ENCODE data around the gene ZNF462.

The ZNF462 gene

GRCh38 chr9:107025260-107026035, 162.5 kb downstream of the ZNF462 start:
- no peak overlapping the region for H3K9ac ChIP-seq (ENCODE audit: low read length)

GRCh38 chr9:107029146-107029545, 166.2 kb downstream of the ZNF462 start:
- H3K4me1 ChIP-seq (ENCODE audit: control insufficient read depth, low read depth, low read length), result no peaks in the 10 kb centered on the region
- H3K4me3 ChIP-seq (ENCODE audit: low read length), result no peak overlapping the region
- H3K36me3 ChIP-seq (ENCODE audit: control insufficient read depth, low read depth, low read length), result no peaks in the 10 kb centered on the region
- H3K9ac ChIP-seq (ENCODE audit: low read length), result no peak overlapping the region
- no peak overlapping the region for H3K27ac ChIP-seq (ENCODE audit: low read length)
- H3K9me3 ChIP-seq (ENCODE audit: control insufficient read depth, low read depth, low read length), result peaks cover 7% of the 10 kb centered on the region
- H3K27me3 ChIP-seq (ENCODE audit: control insufficient read depth, insufficient read depth, low read length), result no peaks in the 10 kb centered on the region

More at GRCh38 chr9:107025260-107026035, 162.5 kb downstream of the ZNF462 start:
- no peak overlapping the region for H3K4me3 ChIP-seq (ENCODE audit: low read length)
- H3K36me3 ChIP-seq (ENCODE audit: control insufficient read depth, low read depth, low read length), result no peaks in the 10 kb centered on the region
- H3K4me1 ChIP-seq (ENCODE audit: control insufficient read depth, low read depth, low read length), result no peaks in the 10 kb centered on the region
- peaks cover 7% of the 10 kb centered on the region for H3K9me3 ChIP-seq (ENCODE audit: control insufficient read depth, low read depth, low read length)
- no peaks in the 10 kb centered on the region for H3K27me3 ChIP-seq (ENCODE audit: control insufficient read depth, insufficient read depth, low read length)
- no peak overlapping the region for H3K27ac ChIP-seq (ENCODE audit: low read length)

GRCh38 chr9:107033966-107034365, 171.0 kb downstream of the ZNF462 start:
- Histone ChIP-seq H3K27ac (ENCODE audit: low read length) (no peak overlapping the region), H3K36me3 (ENCODE audit: control insufficient read depth, low read depth, low read length) (no peaks in the 10 kb centered on the region), H3K4me3 (ENCODE audit: low read length) (no peak overlapping the region), H3K4me1 (ENCODE audit: control insufficient read depth, low read depth, low read length) (no peaks in the 10 kb centered on the region), H3K9ac (ENCODE audit: low read length) (no peak overlapping the region), H3K9me3 (ENCODE audit: control insufficient read depth, low read depth, low read length) (no peaks in the 10 kb centered on the region), H3K27me3 (ENCODE audit: control insufficient read depth, insufficient read depth, low read length) (no peaks in the 10 kb centered on the region)

GRCh38 chr9:107034831-107035230, 171.9 kb downstream of the ZNF462 start:
- H3K9me3 ChIP-seq (ENCODE audit: control insufficient read depth, low read depth, low read length), result no peaks in the 10 kb centered on the region
- no peaks in the 10 kb centered on the region for H3K4me1 ChIP-seq (ENCODE audit: control insufficient read depth, low read depth, low read length)
- H3K4me3 ChIP-seq (ENCODE audit: low read length), result no peak overlapping the region
- no peak overlapping the region for H3K27ac ChIP-seq (ENCODE audit: low read length)
- no peaks in the 10 kb centered on the region for H3K36me3 ChIP-seq (ENCODE audit: control insufficient read depth, low read depth, low read length)
- H3K27me3 ChIP-seq (ENCODE audit: control insufficient read depth, insufficient read depth, low read length), result no peaks in the 10 kb centered on the region
- H3K9ac ChIP-seq (ENCODE audit: low read length), result no peak overlapping the region

- no peak overlapping the region for H3K9ac ChIP-seq (ENCODE audit: low read length)
- H3K4me1 ChIP-seq (ENCODE audit: control insufficient read depth, low read depth, low read length), result no peaks in the 10 kb centered on the region
- no peak overlapping the region for H3K27ac ChIP-seq (ENCODE audit: low read length)
- no peaks in the 10 kb centered on the region for H3K9me3 ChIP-seq (ENCODE audit: control insufficient read depth, low read depth, low read length)
- H3K4me3 ChIP-seq (ENCODE audit: low read length), result no peak overlapping the region
- H3K36me3 ChIP-seq (ENCODE audit: control insufficient read depth, low read depth, low read length), result no peaks in the 10 kb centered on the region
- no peaks in the 10 kb centered on the region for H3K27me3 ChIP-seq (ENCODE audit: control insufficient read depth, insufficient read depth, low read length)
These were observed 173.4 kb downstream of the ZNF462 start for GRCh38 chr9:107036367-107036766.

GRCh38 chr9:107039542-107039941, 176.6 kb downstream of the ZNF462 start:
- Histone ChIP-seq H3K27me3 (ENCODE audit: control insufficient read depth, insufficient read depth, low read length) (no peaks in the 10 kb centered on the region), H3K4me3 (ENCODE audit: low read length) (no peak overlapping the region), H3K4me1 (ENCODE audit: control insufficient read depth, low read depth, low read length) (no peaks in the 10 kb centered on the region), H3K9me3 (ENCODE audit: control insufficient read depth, low read depth, low read length) (no peaks in the 10 kb centered on the region), H3K36me3 (ENCODE audit: control insufficient read depth, low read depth, low read length) (no peaks in the 10 kb centered on the region), H3K9ac (ENCODE audit: low read length) (no peak overlapping the region), H3K27ac (ENCODE audit: low read length) (no peak overlapping the region)

GRCh38 chr9:107042606-107043005, 179.6 kb downstream of the ZNF462 start:
- no peak overlapping the region for H3K4me3 ChIP-seq (ENCODE audit: low read length)
- no peaks in the 10 kb centered on the region for H3K36me3 ChIP-seq (ENCODE audit: control insufficient read depth, low read depth, low read length)
- H3K9ac ChIP-seq (ENCODE audit: low read length), result no peak overlapping the region
- H3K27me3 ChIP-seq (ENCODE audit: control insufficient read depth, insufficient read depth, low read length), result no peaks in the 10 kb centered on the region
- H3K27ac ChIP-seq (ENCODE audit: low read length), result no peak overlapping the region
- H3K4me1 ChIP-seq (ENCODE audit: control insufficient read depth, low read depth, low read length), result no peaks in the 10 kb centered on the region
- no peaks in the 10 kb centered on the region for H3K9me3 ChIP-seq (ENCODE audit: control insufficient read depth, low read depth, low read length)

GRCh38 chr9:107043886-107044285, 180.9 kb downstream of the ZNF462 start:
- Histone ChIP-seq H3K36me3 (ENCODE audit: control insufficient read depth, low read depth, low read length) (no peaks in the 10 kb centered on the region), H3K27ac (ENCODE audit: low read length) (no peak overlapping the region), H3K9ac (ENCODE audit: low read length) (no peak overlapping the region), H3K4me1 (ENCODE audit: control insufficient read depth, low read depth, low read length) (no peaks in the 10 kb centered on the region), H3K4me3 (ENCODE audit: low read length) (no peak overlapping the region), H3K27me3 (ENCODE audit: control insufficient read depth, insufficient read depth, low read length) (no peaks in the 10 kb centered on the region), H3K9me3 (ENCODE audit: control insufficient read depth, low read depth, low read length) (no peaks in the 10 kb centered on the region)

- H3K27ac ChIP-seq (ENCODE audit: low read length), result no peak overlapping the region
These were observed 181.9 kb downstream of the ZNF462 start for GRCh38 chr9:107044872-107045271.

GRCh38 chr9:107046692-107047091, 183.7 kb downstream of the ZNF462 start:
- Histone ChIP-seq H3K4me1 (ENCODE audit: control insufficient read depth, low read depth, low read length) (peaks cover 14% of the 10 kb centered on the region), H3K9me3 (ENCODE audit: control insufficient read depth, low read depth, low read length) (no peaks in the 10 kb centered on the region), H3K27ac (ENCODE audit: low read length) (no peak overlapping the region), H3K27me3 (ENCODE audit: control insufficient read depth, insufficient read depth, low read length) (no peaks in the 10 kb centered on the region), H3K36me3 (ENCODE audit: control insufficient read depth, low read depth, low read length) (no peaks in the 10 kb centered on the region), H3K9ac (ENCODE audit: low read length) (no peak overlapping the region), H3K4me3 (ENCODE audit: low read length) (no peak overlapping the region)

More at GRCh38 chr9:107044872-107045271, 181.9 kb downstream of the ZNF462 start:
- H3K4me1 ChIP-seq (ENCODE audit: control insufficient read depth, low read depth, low read length), result peaks cover 8% of the 10 kb centered on the region
- no peak overlapping the region for H3K9ac ChIP-seq (ENCODE audit: low read length)
- no peak overlapping the region for H3K4me3 ChIP-seq (ENCODE audit: low read length)
- H3K36me3 ChIP-seq (ENCODE audit: control insufficient read depth, low read depth, low read length), result no peaks in the 10 kb centered on the region
- H3K27me3 ChIP-seq (ENCODE audit: control insufficient read depth, insufficient read depth, low read length), result no peaks in the 10 kb centered on the region
- H3K9me3 ChIP-seq (ENCODE audit: control insufficient read depth, low read depth, low read length), result no peaks in the 10 kb centered on the region

- Histone ChIP-seq H3K9ac (ENCODE audit: low read length) (no peak overlapping the region), H3K36me3 (ENCODE audit: control insufficient read depth, low read depth, low read length) (no peaks in the 10 kb centered on the region), H3K4me3 (ENCODE audit: low read length) (no peak overlapping the region), H3K4me1 (ENCODE audit: control insufficient read depth, low read depth, low read length) (peaks cover 14% of the 10 kb centered on the region), H3K27me3 (ENCODE audit: control insufficient read depth, insufficient read depth, low read length) (no peaks in the 10 kb centered on the region), H3K27ac (ENCODE audit: low read length) (no peak overlapping the region), H3K9me3 (ENCODE audit: control insufficient read depth, low read depth, low read length) (no peaks in the 10 kb centered on the region)
These were observed 186.3 kb downstream of the ZNF462 start for GRCh38 chr9:107049046-107049802.
